IMR-90 (cell line): ENCODE results near the gene P2RY14. TPM values are rescaled to one million over a fixed set of nuclear protein-coding genes. Genes with fewer than 3 reads are reported as not detected.

ENCODE experiments used
- ATAC-seq: fragments of 200-7000 bp; cut with Tn5 transposase; 2 replicates; pipeline ENCODE4 v1.9.1; 2020; ENCODE audit warnings: low read depth, mild to moderate bottlenecking, moderate library complexity
- BruUV-seq: library from RNA; stranded (reverse); fragments of 400-500 nt; replicated peaks from 2 replicates; lab custom pipeline; 2021; lab: Mats Ljungman, UMichigan
- CTCF ChIA-PET: fragments of 300-600 bp; formaldehyde crosslinking; extraction: SDS; loops from one replicate; lab custom pipeline; 2021; ENCODE audit warnings: antibody characterized with exemption; lab: Yijun Ruan, JAX
- POLR2A ChIA-PET: fragments of 300-600 bp; sonication (Branson Sonifier 250); formaldehyde crosslinking; loops from one replicate; lab custom pipeline; 2022; ENCODE audit warnings: antibody characterized with exemption; ENCODE audit not compliant: unreplicated experiment; lab: Charles Lee
- DNase-seq: peaks from one replicate; pipeline ENCODE4 v3.0.0; 2013
- H2AFZ ChIP-seq: replicated peaks from 2 replicates; pipeline ENCODE3; 2013; ENCODE audit warnings: low read length, mild to moderate bottlenecking; ENCODE audit not compliant: poor library complexity
- H2AK5ac ChIP-seq: 2 replicates; pipeline ENCODE4 v1.6.1; 2013; ENCODE audit warnings: low read depth, low read length, inconsistent platforms
- H2AK9ac ChIP-seq: replicated peaks from 2 replicates; pipeline ENCODE3; 2013; ENCODE audit warnings: mild to moderate bottlenecking, low read depth, low read length, moderate library complexity; ENCODE audit not compliant: poor library complexity
- H2BK120ac ChIP-seq: 2 replicates; pipeline ENCODE4 v1.6.1; 2013; ENCODE audit warnings: low read depth, low read length, inconsistent platforms
- H2BK15ac ChIP-seq: 3 replicates; pipeline ENCODE4 v1.6.1; 2013; ENCODE audit warnings: low read depth, low read length, inconsistent platforms
- H2BK20ac ChIP-seq: 2 replicates; pipeline ENCODE4 v1.6.1; 2013; ENCODE audit warnings: low read depth, mild to moderate bottlenecking, inconsistent platforms, low read length, moderate library complexity
- H2BK5ac ChIP-seq: 2 replicates; pipeline ENCODE4 v1.6.1; 2013; ENCODE audit warnings: mild to moderate bottlenecking, low read depth, low read length, inconsistent platforms; ENCODE audit not compliant: poor library complexity, severe bottlenecking
- H3K14ac ChIP-seq: replicated peaks from 2 replicates; pipeline ENCODE4 v1.6.1; 2013; ENCODE audit warnings: low read depth, low read length, inconsistent platforms
- H3K18ac ChIP-seq: 2 replicates; pipeline ENCODE4 v1.6.1; 2013; ENCODE audit warnings: low read depth, low read length, control low read depth
- H3K23ac ChIP-seq: 2 replicates; pipeline ENCODE4 v1.6.1; 2013; ENCODE audit warnings: low read depth, low read length, inconsistent platforms
- H3K27ac ChIP-seq: 2 replicates; pipeline ENCODE4 v1.5.1; 2013; ENCODE audit warnings: mild to moderate bottlenecking, control low read depth, low read length; ENCODE audit not compliant: insufficient read depth
- H3K27me3 ChIP-seq: 2 replicates; pipeline ENCODE4 v1.6.1; 2013; ENCODE audit warnings: low read length; ENCODE audit not compliant: control insufficient read depth, insufficient read depth
- H3K36me3 ChIP-seq: 2 replicates; pipeline ENCODE4 v1.6.1; 2013; ENCODE audit warnings: low read length, mixed read lengths; ENCODE audit not compliant: control insufficient read depth, insufficient read depth
- H3K4ac ChIP-seq: 2 replicates; pipeline ENCODE4 v1.6.1; 2013; ENCODE audit warnings: low read depth, low read length, inconsistent platforms
- H3K4me1 ChIP-seq: 2 replicates; pipeline ENCODE4 v1.6.1; 2013; ENCODE audit warnings: low read length, mixed read lengths; ENCODE audit not compliant: control insufficient read depth, insufficient read depth
- H3K4me2 ChIP-seq: 2 replicates; pipeline ENCODE4 v1.6.1; 2013; ENCODE audit warnings: low read depth, mild to moderate bottlenecking, control low read depth, low read length, moderate library complexity
- H3K4me3 ChIP-seq: 2 replicates; pipeline ENCODE4 v1.5.1; 2013; ENCODE audit warnings: low read depth, mild to moderate bottlenecking, control low read depth, low read length, moderate library complexity; ENCODE audit not compliant: insufficient read depth
- H3K56ac ChIP-seq: 2 replicates; pipeline ENCODE4 v1.6.1; 2013; ENCODE audit warnings: low read length, inconsistent platforms; ENCODE audit not compliant: insufficient read depth; ENCODE audit errors: extremely low read depth
- H3K79me1 ChIP-seq, 2 experiments: 2 replicates each; pipeline ENCODE4 v1.6.1; 2013; ENCODE audit warnings: low read length in 2 of 2, inconsistent platforms in 1 of 2, low read depth in 1 of 2
- H3K9ac ChIP-seq: 2 replicates; pipeline ENCODE4 v1.6.1; 2013; ENCODE audit warnings: low read depth, low read length, control low read depth
- H3K9me1 ChIP-seq: 2 replicates; pipeline ENCODE4 v1.6.1; 2013; ENCODE audit warnings: low read length, inconsistent platforms; ENCODE audit not compliant: insufficient read depth
- H3K9me3 ChIP-seq: 2 replicates; pipeline ENCODE4 v1.6.1; 2013; ENCODE audit warnings: low read length; ENCODE audit not compliant: control insufficient read depth, insufficient read depth
- H4K20me1 ChIP-seq: 2 replicates; pipeline ENCODE4 v1.6.1; 2013; ENCODE audit warnings: low read length, inconsistent platforms; ENCODE audit not compliant: insufficient read depth
- H4K5ac ChIP-seq: 2 replicates; pipeline ENCODE4 v1.6.1; 2013; ENCODE audit warnings: mild to moderate bottlenecking, low read depth, low read length, control low read depth
- H4K8ac ChIP-seq, 2 experiments: 2 replicates each; pipeline ENCODE4 v1.6.1; 2013; ENCODE audit warnings: low read depth in 2 of 2, low read length in 2 of 2, control low read depth in 1 of 2, inconsistent platforms in 1 of 2
- H4K91ac ChIP-seq: 2 replicates; pipeline ENCODE4 v1.6.1; 2013; ENCODE audit warnings: low read depth, low read length, inconsistent platforms; ENCODE audit not compliant: insufficient read depth
- BHLHE40 ChIP-seq: fragments of 150-350 bp; IDR thresholded peaks from 2 replicates; pipeline ENCODE4 v1.6.1; 2016; ENCODE audit warnings: mild to moderate bottlenecking, low read depth, low read length
- CTCF ChIP-seq: conservative IDR thresholded peaks from 2 replicates; pipeline ENCODE4 v1.5.1; 2012; ENCODE audit warnings: mild to moderate bottlenecking, low read depth, low read length, improper control_type of control experiment
- ELK1 ChIP-seq: fragments of 150-350 bp; IDR thresholded peaks from 2 replicates; pipeline ENCODE4 v1.6.1; 2016; ENCODE audit warnings: low read depth, mild to moderate bottlenecking, low read length, moderate library complexity, borderline replicate concordance
- FOS ChIP-seq: fragments of 150-350 bp; IDR thresholded peaks from 2 replicates; pipeline ENCODE4 v1.6.1; 2016; ENCODE audit warnings: low read depth, low read length
- MXI1 ChIP-seq: IDR thresholded peaks from 2 replicates; pipeline ENCODE4 v1.6.1; 2012; ENCODE audit warnings: low read depth, mild to moderate bottlenecking, low read length, moderate library complexity, borderline replicate concordance
- NFE2L2 ChIP-seq: fragments of 150-350 bp; IDR thresholded peaks from 2 replicates; pipeline ENCODE4 v1.6.1; 2016; ENCODE audit warnings: low read depth, mild to moderate bottlenecking, low read length
- POLR2A ChIP-seq: IDR thresholded peaks from 2 replicates; pipeline ENCODE4 v1.6.1; 2012; ENCODE audit warnings: mild to moderate bottlenecking, low read depth, low read length
- RFX5 ChIP-seq: IDR thresholded peaks from 2 replicates; pipeline ENCODE4 v1.8.0; 2012; ENCODE audit warnings: low read depth, mild to moderate bottlenecking, low read length, moderate library complexity
- USF2 ChIP-seq: fragments of 150-350 bp; IDR thresholded peaks from 2 replicates; pipeline ENCODE4 v1.6.1; 2017; ENCODE audit warnings: mild to moderate bottlenecking, antibody characterized with exemption, low read length, low read depth
- WGBS, 2 experiments: methylation state at CpG; one replicate each; pipeline versions ENCODE4 v1.1.5 to v1.1.7; 2013; ENCODE audit warnings: missing lambda C conversion rate in 2 of 2; ENCODE audit not compliant: insufficient read length in 1 of 2; ENCODE audit errors: extremely low coverage in 2 of 2; 5-methylcytosine and 5-hydroxymethylcytosine counted together
- dilution Hi-C: fragments of 300-500 bp; cut with HindIII; formaldehyde crosslinking; loops from one replicate; pipeline ENCODE4 v1.14.3; 2018; ENCODE audit warnings: low sequenced_read_pairs; ENCODE audit not compliant: unreplicated experiment
- in situ Hi-C: fragments of 300-500 bp; cut with MboI; formaldehyde crosslinking; loops from 3 replicates; pipeline ENCODE4 v1.14.3; 2019; ENCODE audit warnings: low sequenced_read_pairs, inconsistent platforms, mixed read lengths
- intact Hi-C: fragments of 100-400 bp; cut with micrococcal nuclease; formaldehyde crosslinking; loops from 2 replicates; pipeline ENCODE4 v1.10.0; 2022
- polyA plus RNA-seq, 3 experiments: library from polyadenylated mRNA; depleted of rRNA; stranded (reverse); fragments of >200 nt; gene quantifications; 2 replicates each; pipeline ENCODE4 v1.2.3, GENCODE V29; 2012; ENCODE audit warnings: low replicate concordance in 1 of 3
- total RNA-seq: library from RNA; depleted of rRNA; stranded (reverse); fragments of >200 nt; gene quantifications from 2 replicates; pipeline ENCODE4 v1.2.3, GENCODE V29; 2012

Gene P2RY14
- total and polyA plus RNA-seq, 2 of the 4 experiments (the other 2 are of a cell fraction): not detected

- CTCF ChIA-PET: interaction anchor here (1.0 to 1.2 kb wide), 2 partner anchors 11 kb away, joined by 3 to 8 read pairs; no protein-coding TSS in a partner anchor
Observed at GRCh38 chr3:151316267-151316991, 38.1 kb upstream of the P2RY14 start, which contains the start of gene GPR87. TSS of gene GPR87 (minus strand) at chr3:151316820. CDS start at chr3:151300100, 16,720 bp downstream.

More at GRCh38 chr3:151316267-151316991, 38.1 kb upstream of the P2RY14 start, which contains the start of gene GPR87:
- H2BK5ac ChIP-seq: peak within 1 kb of the TSS; percentile 46
- no peak within 1 kb of the TSS for H2AFZ ChIP-seq
- peak within 1 kb of the TSS; percentile 72; the same call in 2 of the 3 replicates for H2BK15ac ChIP-seq
- peak within 1 kb of the TSS; percentile 32 for H3K27ac ChIP-seq
- no peak within 1 kb of the TSS for H3K9ac ChIP-seq
- WGBS, 2 experiments: no CpG with 5 or more reads among the region's 7 CpGs
- BruUV-seq: no TSS peak
- peak within 1 kb of the TSS; percentile 33; the same call in 1 of the 2 replicates for H2AK5ac ChIP-seq
- H3K4ac ChIP-seq: no peak within 1 kb of the TSS; the same call in 1 of the 2 replicates
- H4K20me1 ChIP-seq: no peaks in the 10 kb centered on the region
- H4K5ac ChIP-seq: peak within 1 kb of the TSS; percentile 64; the same call in 1 of the 2 replicates
- peak within 1 kb of the TSS in 1 of 2 experiments; percentile 71; a peak in 2 of 4 replicates for H4K8ac ChIP-seq
- H3K14ac ChIP-seq: 0 out of 2 replicates have a peak within 1 kb of the TSS, but pooled peaks have one; percentile 37
- peak within 1 kb of the TSS; percentile 75 for H2BK20ac ChIP-seq
- no peak within 1 kb of the TSS for H3K4me3 ChIP-seq
- H3K4me2 ChIP-seq: no peak within 1 kb of the TSS
- 0 out of 2 replicates have a peak within 1 kb of the TSS, but pooled peaks have one; percentile 82 for H3K23ac ChIP-seq
- peaks cover 14% of the 10 kb centered on the region for H3K4me1 ChIP-seq
- peak within 1 kb of the TSS; percentile 83 for H3K18ac ChIP-seq
- H2AK9ac ChIP-seq: no peak within 1 kb of the TSS
- dilution Hi-C loops (no loop called here), intact Hi-C loops (no loop called here), in situ Hi-C loops (no loop called here)
- peak; percentile 49 for DNase-seq
- TF ChIP-seq ELK1: no peak
- no peak for TF ChIP-seq USF2
- TF ChIP-seq RFX5: no peak
- no peak for TF ChIP-seq POLR2A
- TF ChIP-seq CTCF: no peak
- TF ChIP-seq BHLHE40: no peak
- no peak for TF ChIP-seq MXI1
- TF ChIP-seq NFE2L2: no peak
- no peak for TF ChIP-seq FOS
- no peak for ATAC-seq
- no peaks in the 10 kb centered on the region for H3K27me3 ChIP-seq
- peak within 1 kb of the TSS; percentile 66 for H2BK120ac ChIP-seq
- peaks cover 5% of the 10 kb centered on the region for H3K9me3 ChIP-seq
- no peak within 1 kb of the TSS for H3K56ac ChIP-seq
- no peaks in the 10 kb centered on the region for H3K79me1 ChIP-seq
- POLR2A ChIA-PET: no interaction called here
- peaks cover 6% of the 10 kb centered on the region; the same call in 1 of the 2 replicates for H3K9me1 ChIP-seq
- no peak within 1 kb of the TSS; the same call in 1 of the 2 replicates for H4K91ac ChIP-seq
- H3K36me3 ChIP-seq: no peaks in the 10 kb centered on the region
